Spinal cord (tissue), 4 donors: ENCODE results near the gene C4orf33. TPM values are rescaled to one million over a fixed set of nuclear protein-coding genes. Genes with fewer than 3 reads are reported as not detected.

ENCODE experiments used
- polyA plus RNA-seq, 2 donors: library from polyadenylated mRNA; unstranded; fragments of 120-200 nt; gene quantifications; one replicate each; pipeline ENCODE4 v1.2.1, GENCODE V29; 2013; ENCODE audit not compliant: insufficient read length in 2 of 2
- total RNA-seq, 2 donors: library from RNA; depleted of rRNA in 1 of 2; stranded (reverse); fragments of 120-200 nt in 1 of 2; fragments of >200 nt in 1 of 2; gene quantifications; one replicate each; pipeline versions ENCODE4 v1.2.3 to v1.2.4, GENCODE V29; 2013 to 2014

Gene C4orf33
- total and polyA plus RNA-seq, 4 donors: 16.8 to 26.8 (median 24.3) TPM

Other genes starting within 250 kb of the C4orf33 start
- 10 to 100 TPM; 32.0 to 62.7 TPM for gene SCLT1, start 2.6 kb upstream of the C4orf33 start, total RNA-seq
- gene SCLT1, start 2.6 kb upstream of the C4orf33 start, polyA plus RNA-seq: 10 to 100 TPM; 16.5 to 17.9 TPM